ENCODE data around the gene GLIS1.

GRCh38 chr1:53552146-53552861 is 186.7 kb downstream of the GLIS1 start:
- TF ChIP-seq, protein P1, sequence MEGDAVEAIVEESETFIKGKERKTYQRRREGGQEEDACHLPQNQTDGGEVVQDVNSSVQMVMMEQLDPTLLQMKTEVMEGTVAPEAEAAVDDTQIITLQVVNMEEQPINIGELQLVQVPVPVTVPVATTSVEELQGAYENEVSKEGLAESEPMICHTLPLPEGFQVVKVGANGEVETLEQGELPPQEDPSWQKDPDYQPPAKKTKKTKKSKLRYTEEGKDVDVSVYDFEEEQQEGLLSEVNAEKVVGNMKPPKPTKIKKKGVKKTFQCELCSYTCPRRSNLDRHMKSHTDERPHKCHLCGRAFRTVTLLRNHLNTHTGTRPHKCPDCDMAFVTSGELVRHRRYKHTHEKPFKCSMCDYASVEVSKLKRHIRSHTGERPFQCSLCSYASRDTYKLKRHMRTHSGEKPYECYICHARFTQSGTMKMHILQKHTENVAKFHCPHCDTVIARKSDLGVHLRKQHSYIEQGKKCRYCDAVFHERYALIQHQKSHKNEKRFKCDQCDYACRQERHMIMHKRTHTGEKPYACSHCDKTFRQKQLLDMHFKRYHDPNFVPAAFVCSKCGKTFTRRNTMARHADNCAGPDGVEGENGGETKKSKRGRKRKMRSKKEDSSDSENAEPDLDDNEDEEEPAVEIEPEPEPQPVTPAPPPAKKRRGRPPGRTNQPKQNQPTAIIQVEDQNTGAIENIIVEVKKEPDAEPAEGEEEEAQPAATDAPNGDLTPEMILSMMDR (IDR thresholded peaks at IDR 0.05; ENCODE audit: low read depth, low read length, poor library complexity, severe bottlenecking): no peak
- no peak for TF ChIP-seq EZH2phosphoT487 (IDR thresholded peaks at IDR 0.05; ENCODE audit: borderline replicate concordance, low read length)

Data from DOHH2 (cell line).